GM19324 (cell line): ENCODE data around the gene IMPACT.

ENCODE experiments used
- ATAC-seq: cut with Tn5 transposase; IDR thresholded peaks from one replicate; pipeline ENCODE4 v1.9.1; 2021; ENCODE audit warnings: mild to moderate bottlenecking, moderate library complexity; ENCODE audit not compliant: unreplicated experiment, low FRiP score

IMPACT gene, protein sequence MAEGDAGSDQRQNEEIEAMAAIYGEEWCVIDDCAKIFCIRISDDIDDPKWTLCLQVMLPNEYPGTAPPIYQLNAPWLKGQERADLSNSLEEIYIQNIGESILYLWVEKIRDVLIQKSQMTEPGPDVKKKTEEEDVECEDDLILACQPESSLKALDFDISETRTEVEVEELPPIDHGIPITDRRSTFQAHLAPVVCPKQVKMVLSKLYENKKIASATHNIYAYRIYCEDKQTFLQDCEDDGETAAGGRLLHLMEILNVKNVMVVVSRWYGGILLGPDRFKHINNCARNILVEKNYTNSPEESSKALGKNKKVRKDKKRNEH

DNA sequence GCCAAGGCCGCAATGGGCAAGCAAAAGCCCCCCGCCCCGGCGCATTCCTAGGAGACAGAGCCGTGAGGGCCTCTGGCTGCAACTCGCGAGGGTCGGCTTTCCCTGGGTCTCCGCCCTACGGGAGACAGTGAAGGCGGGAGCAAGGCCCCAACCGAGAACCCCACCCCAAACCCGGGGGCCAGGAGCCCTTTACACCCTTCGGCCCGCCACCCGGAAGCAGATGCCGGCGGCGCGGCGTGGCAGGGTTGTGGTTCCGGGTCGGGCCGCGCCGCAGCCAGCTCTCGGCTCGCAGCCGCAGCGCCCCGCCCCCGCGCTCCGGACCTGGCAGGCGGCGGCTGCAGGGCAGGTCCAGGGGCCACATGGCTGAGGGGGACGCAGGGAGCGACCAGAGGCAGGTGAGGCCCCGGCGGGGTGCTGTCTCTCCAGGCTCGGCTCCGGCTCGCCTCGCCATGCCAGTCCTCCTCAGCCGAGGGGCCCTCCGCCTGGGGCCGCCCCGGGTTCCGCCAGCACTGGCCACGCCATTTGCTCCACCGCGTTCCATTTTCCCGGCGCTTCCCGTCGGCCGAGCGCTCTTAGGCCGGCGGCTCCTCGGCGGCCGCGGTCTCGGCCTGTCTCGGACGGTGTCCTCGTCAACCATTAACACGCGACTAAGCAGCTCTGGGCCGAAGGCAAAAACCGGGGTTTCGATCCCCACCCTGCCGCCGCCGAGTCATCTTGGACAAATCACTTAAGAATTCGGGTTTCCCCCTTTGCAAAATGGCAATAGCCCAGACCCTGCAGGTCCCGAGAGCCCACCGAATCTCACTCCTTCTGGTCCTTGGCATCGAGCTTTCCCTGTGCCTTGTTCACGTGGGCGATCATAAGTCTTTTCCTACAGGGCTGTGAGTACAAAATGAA lies at the start of gene IMPACT:
IMPACT (plus strand) TSS at position 273 of the 897 bp plus-strand sequence; CDS start at position 360, 87 bp downstream.
- peak; percentile 83 for ATAC-seq

DNA sequence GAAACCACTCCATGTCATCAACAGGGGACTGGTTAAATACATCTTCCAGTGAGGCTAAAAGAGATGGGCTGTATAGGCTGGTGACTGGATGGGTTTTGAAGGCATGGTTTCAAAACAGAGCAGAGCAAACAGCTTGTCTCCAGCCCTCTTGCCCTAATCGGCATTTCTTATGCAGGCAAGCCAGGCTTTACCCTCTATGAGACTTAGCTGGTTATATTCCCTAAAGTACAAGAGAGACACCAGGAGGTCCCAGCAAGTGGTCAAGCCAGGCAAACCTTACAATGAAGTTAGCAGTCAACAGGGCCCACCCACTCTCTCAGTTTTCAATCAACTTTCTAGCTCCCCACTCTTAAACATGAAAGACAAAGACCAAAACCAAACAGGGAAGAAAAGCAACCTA lies 47.9 kb upstream of the IMPACT start:
- no peak for ATAC-seq

DNA sequence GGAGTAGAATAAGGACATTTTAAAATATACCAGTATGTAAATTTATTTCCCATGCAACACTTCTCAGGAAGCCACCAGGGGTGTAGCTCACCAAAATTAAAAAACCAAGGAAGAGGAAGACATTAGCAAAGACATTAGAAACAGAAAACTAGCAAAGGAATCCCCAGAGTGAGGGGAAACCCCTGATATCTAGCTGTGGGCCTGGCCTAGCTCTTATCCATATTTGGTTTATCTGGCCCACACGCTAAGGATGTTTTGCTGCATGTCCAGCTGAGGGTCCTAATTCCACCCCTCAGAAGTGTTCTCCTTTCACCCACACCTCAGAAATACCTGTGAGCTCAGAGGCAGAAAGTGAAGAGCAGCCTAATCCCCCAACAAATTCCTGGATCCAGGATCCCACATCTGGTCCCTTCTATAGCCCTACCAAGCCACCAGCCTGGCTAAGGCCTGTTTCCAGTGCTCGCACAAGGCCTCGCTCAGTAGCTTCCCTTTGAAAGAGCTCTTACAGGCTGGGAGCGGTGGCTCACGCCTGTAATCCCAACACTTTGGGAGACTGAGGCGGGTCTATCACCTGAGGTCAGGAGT lies 46.2 kb upstream of the IMPACT start:
- no peak for ATAC-seq

DNA sequence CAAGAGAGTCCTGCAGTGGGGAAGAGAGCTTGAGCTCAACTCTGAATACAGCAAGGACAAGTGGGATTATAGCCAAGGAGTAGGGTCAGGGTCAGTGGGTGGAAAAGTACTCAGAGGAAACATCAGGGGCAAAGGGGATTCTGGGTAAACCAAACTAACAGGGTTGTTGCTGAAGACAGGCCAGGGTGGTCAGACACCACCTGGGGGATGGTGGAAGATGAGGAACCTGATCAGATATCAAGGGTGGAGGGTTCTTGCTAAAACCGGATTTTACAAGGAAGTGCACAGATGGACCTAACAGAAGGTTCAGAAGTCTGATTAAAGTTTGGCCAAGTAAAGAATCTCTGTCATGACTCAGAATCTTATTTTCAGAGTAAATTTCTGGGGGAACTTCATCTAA lies 45.3 kb upstream of the IMPACT start:
- ATAC-seq, result no peak

DNA sequence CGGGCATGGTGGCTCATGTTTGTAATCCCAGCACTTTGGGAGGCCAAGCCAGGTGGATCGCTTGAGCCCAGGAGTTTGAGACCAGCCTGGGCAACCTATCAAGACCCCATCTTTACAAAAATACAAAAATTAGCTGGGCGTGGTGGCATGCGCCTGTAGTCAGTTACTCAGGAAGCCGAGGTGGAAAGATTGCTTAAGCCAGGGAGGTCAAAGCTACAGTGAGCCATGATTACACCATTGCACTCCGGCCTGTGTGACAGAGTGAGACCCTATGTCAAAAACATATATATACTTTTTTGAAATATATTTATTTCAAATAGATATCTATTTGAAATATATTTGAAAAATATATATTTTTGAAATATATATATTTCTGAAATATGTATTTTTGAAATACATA lies 39.8 kb upstream of the IMPACT start:
- ATAC-seq, result no peak

DNA sequence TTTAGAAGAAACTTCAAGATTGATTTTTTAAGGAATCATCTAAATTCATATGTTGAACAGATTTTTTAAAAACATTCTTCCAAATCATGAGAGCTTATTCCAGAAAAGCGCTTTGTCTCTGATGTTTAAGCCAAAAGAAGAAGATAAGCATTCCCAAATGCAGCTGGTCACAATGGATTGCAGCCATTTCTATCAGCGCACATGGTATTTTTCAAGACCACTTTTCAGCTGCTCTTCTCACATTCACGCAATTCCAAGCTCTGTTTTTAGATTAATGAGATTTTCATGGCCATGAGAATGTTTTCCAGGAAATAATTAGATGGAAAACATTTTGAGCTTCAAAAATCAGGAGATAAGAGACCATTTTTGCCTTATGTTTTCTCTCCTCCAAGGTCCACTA lies 37.5 kb upstream of the IMPACT start:
- no peak for ATAC-seq

DNA sequence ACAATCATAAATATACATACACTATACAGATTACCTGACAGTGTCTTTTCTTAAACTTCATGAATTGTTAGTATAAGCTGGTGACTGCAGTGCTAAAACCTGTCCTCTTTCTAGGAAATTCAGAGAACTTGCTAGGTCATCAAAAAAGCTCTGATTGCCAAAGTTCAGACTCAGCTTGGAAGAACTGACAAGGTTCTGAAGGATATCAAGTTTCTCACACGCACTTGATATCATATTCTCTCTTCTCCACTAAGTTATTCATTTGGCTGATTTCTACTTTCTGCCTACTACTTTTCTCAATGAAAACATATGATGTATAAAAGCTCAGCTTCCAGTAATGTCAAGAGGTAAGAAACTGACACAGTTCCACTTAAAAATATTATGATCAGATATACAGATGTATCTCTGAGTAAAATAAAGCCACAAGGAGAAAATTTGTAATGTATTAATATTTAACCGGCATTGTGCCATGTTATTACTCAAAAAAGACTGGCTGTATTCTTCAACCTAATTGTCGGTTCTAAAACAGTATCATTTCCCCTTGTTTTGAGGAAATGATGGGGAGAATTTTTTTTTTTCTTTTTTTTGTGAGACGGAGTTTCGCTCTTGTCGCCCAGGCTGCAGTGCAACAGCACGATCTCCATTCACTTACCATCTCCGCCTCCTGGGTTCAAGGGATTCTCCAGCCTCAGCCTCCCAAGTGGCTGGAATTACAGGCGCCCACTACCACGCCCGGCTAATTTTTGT lies 31.2 kb upstream of the IMPACT start:
- no peak for ATAC-seq

DNA sequence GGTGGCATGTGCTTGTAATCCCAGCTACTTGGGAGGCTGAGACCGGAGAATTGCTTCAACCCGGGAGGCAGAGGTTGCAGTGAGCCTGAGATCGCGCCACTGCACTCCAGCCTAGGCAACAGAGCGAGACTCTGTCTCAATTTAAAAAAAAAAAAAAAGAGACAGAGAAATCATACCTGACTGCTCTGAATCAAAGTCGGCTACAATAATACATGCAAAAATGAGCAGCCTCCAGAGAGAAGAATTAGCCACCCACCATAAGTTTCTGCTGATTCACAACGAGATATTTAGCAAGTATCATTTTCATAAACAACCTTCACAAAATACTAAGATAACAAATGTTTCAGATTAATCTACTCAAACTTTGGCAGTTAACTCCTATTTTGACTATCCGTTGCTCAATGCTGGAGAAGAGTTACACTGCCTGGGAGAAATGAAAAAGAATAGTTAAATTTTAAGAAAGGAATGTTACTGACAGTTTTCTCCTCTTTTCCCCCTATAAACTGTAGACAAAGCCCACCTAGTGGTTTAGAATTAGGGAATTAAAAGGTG lies 30.3 kb upstream of the IMPACT start:
- ATAC-seq, result no peak

DNA sequence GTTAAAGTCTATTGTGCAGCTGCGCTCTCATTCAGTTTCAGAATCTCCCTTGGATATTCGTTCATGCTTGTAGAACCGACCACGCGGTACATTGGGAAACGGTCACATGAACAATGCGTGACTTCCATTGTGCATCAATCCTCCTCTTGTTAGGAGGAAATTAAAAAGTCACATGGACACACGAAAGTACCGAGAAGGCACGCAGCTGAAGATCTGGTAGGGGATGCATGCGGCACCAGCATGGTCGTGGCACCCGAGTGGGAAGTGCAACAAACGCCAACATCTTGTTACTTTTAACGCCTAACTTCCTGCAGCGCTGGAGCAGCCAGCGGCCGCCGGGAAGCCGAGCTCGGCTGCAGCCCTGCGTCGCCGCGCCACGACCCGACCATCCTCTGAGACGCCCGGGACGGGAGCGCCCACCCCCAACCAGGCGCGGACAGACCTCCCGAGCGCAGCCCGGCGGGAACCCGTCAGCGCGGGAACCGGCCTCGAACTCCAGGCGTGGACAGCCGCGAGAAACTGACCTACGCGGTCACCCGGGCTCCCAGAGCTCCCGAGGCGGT lies 29.3 kb upstream of the IMPACT start:
- no peak for ATAC-seq

DNA sequence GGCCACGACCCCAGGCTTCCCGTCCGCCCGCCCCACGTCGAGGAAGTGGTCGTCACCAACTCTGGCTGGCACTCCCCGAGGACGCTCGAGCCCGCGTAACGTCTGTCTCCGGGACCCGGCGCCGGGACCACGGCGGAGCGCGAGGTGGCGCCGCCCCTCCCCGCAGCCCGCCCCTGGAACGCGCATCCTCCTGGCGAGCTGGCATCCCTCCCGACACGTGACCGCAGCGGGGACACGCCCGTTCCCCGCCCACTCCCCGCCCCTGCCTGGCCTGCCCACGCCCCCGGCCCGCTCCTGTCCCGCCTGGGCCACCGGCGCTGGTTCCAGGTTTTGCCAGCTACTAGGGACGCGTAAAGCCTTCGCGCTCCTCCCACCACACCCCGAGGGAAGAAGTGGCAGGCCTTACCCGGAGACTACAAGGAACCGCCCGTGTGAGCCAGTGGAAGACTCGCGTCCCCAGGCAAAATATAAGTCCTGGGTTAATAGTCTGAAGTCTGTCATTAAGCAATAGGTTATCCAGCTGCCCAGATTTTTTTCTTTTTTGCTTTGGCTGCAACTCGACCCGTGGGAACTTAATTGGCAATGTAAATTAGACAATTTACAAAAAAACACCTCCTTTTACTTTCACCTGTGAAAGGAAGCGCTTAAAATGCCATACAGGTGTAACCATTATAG lies 28.6 kb upstream of the IMPACT start, which contains the start of gene OSBPL1A:
OSBPL1A (minus strand) TSS at position 131 of the 675 bp plus-strand sequence. CDS start 20,291 bp downstream, outside the sequence.
- no peak for ATAC-seq

DNA sequence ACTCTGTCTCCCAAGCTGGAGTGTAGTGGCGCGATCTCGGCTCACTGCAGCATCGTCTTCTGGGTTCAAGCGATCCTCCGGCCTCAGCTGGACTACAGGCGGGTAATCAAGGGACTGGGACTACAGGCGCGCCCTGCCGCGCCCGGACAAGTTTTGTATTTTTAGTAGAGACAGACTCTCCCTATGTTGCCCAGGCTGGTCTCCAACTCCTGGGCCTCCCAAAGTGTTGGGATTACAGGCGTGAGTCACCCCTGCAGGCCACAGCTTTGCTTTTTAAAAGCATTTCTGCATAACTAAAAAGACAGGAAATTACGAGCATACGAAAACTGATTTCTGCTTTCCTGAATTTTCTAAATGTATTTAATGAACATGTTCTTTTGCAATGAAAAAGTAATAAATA lies 27.9 kb upstream of the IMPACT start:
- ATAC-seq, result no peak

DNA sequence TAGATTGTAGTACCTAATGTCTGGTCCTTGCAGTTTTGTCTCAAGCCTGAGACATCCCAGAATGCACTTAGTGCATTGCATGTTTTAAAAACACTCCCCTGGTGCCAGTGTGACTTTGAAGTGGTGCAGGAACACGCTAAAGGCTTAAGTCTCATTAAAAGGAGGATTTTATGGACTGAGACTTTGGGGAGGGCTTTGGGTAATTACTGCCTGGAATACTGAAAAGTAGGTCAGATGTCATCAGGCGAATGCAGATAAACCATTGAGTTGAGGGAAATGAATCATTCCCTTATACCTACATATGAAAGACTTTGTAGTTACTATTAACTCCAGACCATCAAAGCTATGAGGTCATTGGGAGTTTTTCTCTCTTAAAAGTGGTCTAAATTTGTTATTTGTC lies 25.9 kb upstream of the IMPACT start:
- ATAC-seq, result no peak

DNA sequence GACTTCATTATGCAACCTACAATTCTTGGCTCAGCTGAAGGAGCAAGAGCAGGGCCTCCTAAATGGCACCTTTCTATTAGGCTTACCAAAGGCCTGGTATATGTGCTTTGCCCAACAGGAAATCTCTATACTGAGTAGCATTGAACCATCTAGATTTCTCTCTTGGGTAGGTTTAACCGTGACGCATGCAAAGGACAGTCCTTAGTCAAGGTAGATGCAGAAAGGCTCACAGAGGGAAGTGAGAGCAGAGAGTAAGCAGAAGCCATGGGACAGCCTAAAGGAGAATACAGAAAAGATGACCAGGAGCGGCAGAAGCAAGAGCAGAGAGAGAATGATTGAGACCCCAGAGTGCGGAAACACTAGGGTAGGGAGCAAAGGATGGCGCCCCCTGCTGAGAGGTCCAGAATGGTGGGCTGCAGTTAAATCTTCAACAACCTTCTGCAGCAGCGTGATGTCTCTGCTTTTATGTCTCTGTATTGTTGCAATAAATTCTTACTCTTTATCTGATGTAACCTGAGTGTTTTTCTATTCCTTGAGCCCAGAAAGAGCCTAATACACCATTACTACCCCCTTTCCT lies 24.2 kb upstream of the IMPACT start:
- ATAC-seq, result no peak

DNA sequence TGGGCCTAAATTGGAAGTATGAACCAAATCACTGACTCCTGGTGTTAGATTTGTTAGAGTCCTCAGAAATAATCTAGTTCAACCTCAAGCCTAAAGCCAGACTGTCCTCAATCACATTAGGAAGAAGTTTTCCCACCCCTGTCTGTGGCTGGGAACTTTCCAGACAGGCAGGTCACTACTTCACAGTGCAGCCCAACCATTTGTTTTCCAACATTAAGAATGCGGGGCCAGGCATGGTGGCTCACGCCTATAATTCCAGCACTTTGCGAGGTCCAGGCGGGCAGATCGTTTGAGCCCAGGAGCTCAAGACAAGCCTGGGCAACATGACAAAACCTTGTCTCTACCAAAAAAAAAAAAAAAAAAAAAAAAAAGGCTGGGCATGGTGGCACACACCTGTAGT lies 23.4 kb upstream of the IMPACT start:
- no peak for ATAC-seq

DNA sequence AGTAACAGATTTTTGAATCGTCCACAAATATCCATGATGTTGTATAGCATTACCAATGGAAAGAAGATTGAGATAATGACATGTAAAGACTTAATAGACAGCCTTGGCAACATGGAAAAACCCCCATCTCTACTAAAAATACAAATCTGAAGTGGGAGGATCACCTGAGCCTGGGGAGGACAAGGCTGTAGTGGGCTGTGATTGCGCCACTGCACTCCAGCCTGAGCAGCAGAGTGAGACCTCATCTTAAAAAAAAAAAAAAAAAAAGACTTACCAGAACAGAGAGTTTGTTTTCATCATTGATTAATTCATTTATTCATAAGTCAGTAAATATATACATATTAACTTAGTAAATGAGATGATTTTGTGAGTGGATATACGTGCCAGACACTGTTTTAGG lies 21.9 kb upstream of the IMPACT start:
- ATAC-seq, result no peak

DNA sequence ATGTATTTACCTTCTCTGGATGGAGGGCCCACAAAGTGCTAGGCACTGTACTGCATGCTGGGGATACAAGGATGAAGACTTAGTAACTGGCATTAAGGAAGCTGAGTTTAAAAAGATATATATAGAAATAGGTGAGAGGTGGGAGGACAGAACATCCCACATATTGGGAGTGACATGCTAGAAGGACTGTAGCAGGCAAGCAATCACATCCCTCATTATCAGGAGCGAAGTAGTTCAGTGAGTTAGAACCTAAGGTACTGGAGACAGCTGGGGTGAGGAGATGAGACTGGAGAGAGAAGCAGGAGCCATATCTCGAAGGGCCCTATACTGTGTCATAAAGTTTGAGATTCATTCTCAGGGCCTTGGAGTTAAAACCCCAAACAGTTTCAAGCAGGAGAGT lies 18.0 kb upstream of the IMPACT start:
- ATAC-seq, result no peak

DNA sequence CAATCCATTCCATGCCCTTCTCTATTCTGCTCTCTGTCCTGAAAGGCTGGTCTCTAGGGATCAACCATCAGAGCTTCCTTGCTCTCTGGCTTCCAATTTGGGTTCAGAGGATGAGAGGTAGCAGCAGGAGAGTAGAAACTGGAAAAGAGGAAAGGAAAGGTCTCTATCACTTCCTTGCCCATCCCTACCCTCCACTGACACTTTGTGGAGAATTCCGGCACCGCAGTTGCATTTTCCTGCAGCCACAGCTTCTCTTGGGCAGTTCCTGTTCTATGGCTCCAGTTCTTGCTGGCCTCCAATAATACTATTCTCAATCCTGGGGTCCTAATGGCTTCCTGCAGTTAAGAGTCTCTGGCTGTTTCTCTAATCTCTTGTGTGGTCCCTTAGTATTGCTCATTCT lies 13.3 kb upstream of the IMPACT start:
- no peak for ATAC-seq

DNA sequence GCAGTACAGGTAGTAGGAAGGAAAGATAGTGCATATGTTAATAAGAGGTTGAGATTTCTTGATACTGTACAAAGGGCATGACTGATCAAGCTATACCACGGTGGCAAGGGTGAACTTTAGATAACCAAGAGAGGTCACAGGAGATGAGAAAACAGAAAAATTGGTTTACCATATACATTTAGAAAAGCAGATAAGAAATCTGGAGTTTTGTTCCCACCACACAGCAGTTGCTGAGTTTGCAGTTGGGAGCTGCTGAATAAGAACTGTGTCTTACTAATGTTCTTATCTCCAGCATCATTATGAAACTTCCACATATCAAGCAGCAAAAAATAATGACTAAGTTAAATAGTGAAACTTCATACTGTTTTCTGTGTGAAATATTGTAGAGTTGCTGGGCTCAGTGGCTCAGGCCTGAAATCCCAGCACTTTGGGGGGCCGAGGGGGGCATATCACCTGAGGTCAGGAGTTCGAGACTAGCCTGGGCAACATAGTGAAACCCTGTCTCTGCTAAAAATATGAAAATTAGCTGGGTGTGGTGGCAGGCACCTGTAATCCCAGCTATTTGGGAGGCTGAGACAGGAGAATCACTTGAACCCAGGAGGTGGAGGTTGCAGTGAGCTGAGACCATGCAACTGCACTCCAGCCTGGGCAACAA lies 12.0 kb upstream of the IMPACT start:
- no peak for ATAC-seq

DNA sequence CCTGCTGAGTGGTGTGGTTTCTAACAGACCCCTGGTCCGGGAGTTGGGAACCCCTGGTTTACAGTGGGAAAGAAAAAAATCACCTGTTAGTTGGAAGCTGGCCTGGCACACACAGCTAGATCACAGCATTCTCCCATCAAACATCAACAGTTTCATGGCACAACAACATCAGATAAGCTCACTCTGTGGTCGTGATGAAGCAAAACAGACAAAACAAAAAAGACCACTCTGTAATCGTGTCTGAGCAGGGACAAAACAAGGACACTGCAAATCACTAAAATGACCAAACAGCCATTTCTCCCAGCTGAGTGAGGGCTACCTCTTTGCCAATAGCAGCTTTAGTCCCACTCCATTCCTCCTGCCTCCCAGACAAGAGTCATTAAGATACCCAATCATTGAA lies 9.0 kb upstream of the IMPACT start:
- no peak for ATAC-seq
